Kidney (tissue), 14 donors: ENCODE data around the gene PHTF1. TPM values are rescaled to one million over a fixed set of nuclear protein-coding genes. Genes with fewer than 3 reads are reported as not detected.

Experiments
- DNase-seq, 5 donors: peaks; one replicate each; pipeline ENCODE4 v3.0.0-alpha.2; 2013 to 2020
- FAIRE-seq: peaks from 2 replicates; lab custom pipeline; 2012; peaks lifted over from hg19 to GRCh38; lab: Jason Lieb, UNC
- H3K27ac ChIP-seq, 2 donors: one replicate each; pipeline ENCODE4 v1.7.0; 2013; ENCODE audit warnings: low read depth in 2 of 2, low read length in 2 of 2, inconsistent platforms in 1 of 2
- H3K27me3 ChIP-seq: one replicate; pipeline ENCODE4 v1.7.1; 2013; ENCODE audit warnings: low read length, inconsistent platforms; ENCODE audit not compliant: control insufficient read depth, insufficient read depth
- H3K36me3 ChIP-seq, 3 donors: one replicate each; pipeline versions ENCODE4 v1.7.0 to v1.7.1; 2013; ENCODE audit warnings: low read length in 3 of 3, control low read depth in 1 of 3, inconsistent platforms in 1 of 3; ENCODE audit not compliant: insufficient read depth in 3 of 3, control insufficient read depth in 2 of 3
- H3K4me1 ChIP-seq, 3 donors: one replicate each; pipeline versions ENCODE4 v1.7.0 to v1.7.1; 2013; ENCODE audit warnings: low read length in 3 of 3, inconsistent platforms in 1 of 3, low read depth in 1 of 3; ENCODE audit not compliant: control insufficient read depth in 2 of 3, insufficient read depth in 2 of 3
- H3K4me3 ChIP-seq, 3 donors: one replicate each; pipeline versions ENCODE4 v1.7.0 to v1.8.1; 2013; ENCODE audit warnings: low read length in 3 of 3, control low read depth in 1 of 3, inconsistent platforms in 1 of 3
- H3K9ac ChIP-seq, 3 donors: one replicate each; pipeline versions ENCODE4 v1.7.0 to v1.7.1; 2013; ENCODE audit warnings: low read length in 3 of 3, control low read depth in 1 of 3, inconsistent platforms in 1 of 3
- H3K9me3 ChIP-seq, 3 donors: one replicate each; pipeline versions ENCODE4 v1.7.0 to v1.7.1; 2013; ENCODE audit warnings: low read length in 3 of 3, control low read depth in 1 of 3, inconsistent platforms in 1 of 3; ENCODE audit not compliant: control insufficient read depth in 2 of 3, insufficient read depth in 1 of 3
- CTCF ChIP-seq: IDR thresholded peaks from 3 replicates; pipeline ENCODE4 v1.5.1; 2012; ENCODE audit warnings: mild to moderate bottlenecking, moderate library complexity, borderline replicate concordance; ENCODE audit not compliant: insufficient read depth; ENCODE audit errors: extremely low read depth
- intact Hi-C: fragments of 100-400 bp; cut with DNase I; formaldehyde crosslinking; loops from one replicate; pipeline ENCODE4 v1.11.1; 2022
- polyA plus RNA-seq: library from polyadenylated mRNA; stranded (reverse); fragments of 350-450 nt; fragmentation: Illumina TruSeq; extraction: RNeasy Lipid Tissue Mini Kit (QIAGEN cat#74804); gene quantifications from one replicate; pipeline ENCODE4 v1.2.3, GENCODE V29; 2014; ENCODE audit warnings: low read depth, low replicate concordance; ENCODE audit not compliant: insufficient read depth
- total RNA-seq: library from RNA; stranded (reverse); fragmentation: NEBNext Ultra II Directional; extraction: Animal tissue kit (Norgen Biotek cat#: 25700); gene quantifications from one replicate; pipeline ENCODE4 v1.2.1, GENCODE V29; 2021
- donor health status: control.
- donor health status: control.
- donor health status: control.
- donor health status: control.
- donor health status: control.
- donor health status: DM: yes; HTN: yes; CAD: no.
- donor health status: Normal renal cell carcinoma (clear cell type).

The PHTF1 gene
- total and polyA plus RNA-seq, 2 donors from 2014 or later, result 14.7 to 20.0 TPM

GRCh38 chr1:113692824-113693431 is 66.4 kb downstream of the PHTF1 start:
- no peak for FAIRE-seq
- Histone ChIP-seq H3K9me3 (peaks cover 0 to 10% (median 5%) of the 10 kb centered on the region in 3 donors), H3K4me3 (no peak overlapping the region), H3K36me3 (peaks cover 0 to 4% (median 0%) of the 10 kb centered on the region in 3 donors), H3K4me1 (no peaks in the 10 kb centered on the region), H3K27ac (no peak overlapping the region), H3K9ac (no peak overlapping the region), H3K27me3 (no peaks in the 10 kb centered on the region)
- intact Hi-C loops, result no loop called here
- no peak for TF ChIP-seq CTCF
- DNase-seq, result no peak

- FAIRE-seq, result no peak
- Histone ChIP-seq H3K9ac (no peak overlapping the region), H3K4me1 (no peaks in the 10 kb centered on the region), H3K27me3 (no peaks in the 10 kb centered on the region), H3K4me3 (no peak overlapping the region), H3K36me3 (peaks cover 0 to 3% (median under 1%) of the 10 kb centered on the region in 3 donors), H3K9me3 (peaks cover 0 to 10% (median 5%) of the 10 kb centered on the region in 3 donors), H3K27ac (no peak overlapping the region)
- no peak for TF ChIP-seq CTCF
- intact Hi-C loops, result no loop called here
- DNase-seq, result no peak
Measured at GRCh38 chr1:113692342-113692741, 66.9 kb downstream of the PHTF1 start.

- Histone ChIP-seq H3K4me1 (no peaks in the 10 kb centered on the region), H3K36me3 (peaks cover 0 to 5% (median 2%) of the 10 kb centered on the region in 3 donors), H3K4me3 (no peak overlapping the region), H3K27me3 (no peaks in the 10 kb centered on the region), H3K9me3 (peaks cover 0 to 10% (median 5%) of the 10 kb centered on the region in 3 donors), H3K9ac (no peak overlapping the region), H3K27ac (no peak overlapping the region)
- DNase-seq (no peak), FAIRE-seq (no peak)
- no peak for TF ChIP-seq CTCF
- intact Hi-C loops, result no loop called here
Measured at GRCh38 chr1:113691184-113691583, 68.1 kb downstream of the PHTF1 start.
